ENCODE data around the gene SPSB4.

The SPSB4 gene

DNA sequence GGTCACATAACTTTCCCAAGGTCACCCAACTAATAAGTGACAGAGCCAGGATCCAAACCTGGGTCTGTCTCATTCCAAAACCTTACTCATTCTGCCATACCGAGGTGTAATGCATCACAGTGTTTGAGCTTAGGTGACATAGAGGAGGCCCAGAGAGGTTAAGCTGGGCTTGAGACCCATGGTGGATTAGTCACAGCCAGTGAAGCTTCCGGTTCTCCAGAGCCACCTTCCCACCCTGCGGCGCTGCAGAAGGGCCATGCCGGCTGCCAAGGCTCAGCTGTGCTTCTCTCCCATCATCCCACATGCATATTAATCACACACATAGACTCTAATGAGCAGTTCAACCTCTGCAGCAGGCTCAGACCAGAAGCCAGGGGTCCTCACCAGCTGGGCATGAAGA, 42.2 kb downstream of the SPSB4 start:
- no peaks in the 10 kb centered on the region for H3K9me3 ChIP-seq (ENCODE audit: insufficient read depth, low read length)
- no peak overlapping the region for H3K9ac ChIP-seq (ENCODE audit: low read length)
- H3K36me3 ChIP-seq (ENCODE audit: low read length), result no peaks in the 10 kb centered on the region
- H3K27me3 ChIP-seq (ENCODE audit: low read length), result no peaks in the 10 kb centered on the region
- TF ChIP-seq EZH2phosphoT487 (conservative IDR thresholded peaks at IDR 0.05; ENCODE audit: low read length), result no peak
- TF ChIP-seq, protein P1, sequence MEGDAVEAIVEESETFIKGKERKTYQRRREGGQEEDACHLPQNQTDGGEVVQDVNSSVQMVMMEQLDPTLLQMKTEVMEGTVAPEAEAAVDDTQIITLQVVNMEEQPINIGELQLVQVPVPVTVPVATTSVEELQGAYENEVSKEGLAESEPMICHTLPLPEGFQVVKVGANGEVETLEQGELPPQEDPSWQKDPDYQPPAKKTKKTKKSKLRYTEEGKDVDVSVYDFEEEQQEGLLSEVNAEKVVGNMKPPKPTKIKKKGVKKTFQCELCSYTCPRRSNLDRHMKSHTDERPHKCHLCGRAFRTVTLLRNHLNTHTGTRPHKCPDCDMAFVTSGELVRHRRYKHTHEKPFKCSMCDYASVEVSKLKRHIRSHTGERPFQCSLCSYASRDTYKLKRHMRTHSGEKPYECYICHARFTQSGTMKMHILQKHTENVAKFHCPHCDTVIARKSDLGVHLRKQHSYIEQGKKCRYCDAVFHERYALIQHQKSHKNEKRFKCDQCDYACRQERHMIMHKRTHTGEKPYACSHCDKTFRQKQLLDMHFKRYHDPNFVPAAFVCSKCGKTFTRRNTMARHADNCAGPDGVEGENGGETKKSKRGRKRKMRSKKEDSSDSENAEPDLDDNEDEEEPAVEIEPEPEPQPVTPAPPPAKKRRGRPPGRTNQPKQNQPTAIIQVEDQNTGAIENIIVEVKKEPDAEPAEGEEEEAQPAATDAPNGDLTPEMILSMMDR (IDR thresholded peaks at IDR 0.05; ENCODE audit: insufficient read depth, low read length, poor library complexity, severe bottlenecking), result no peak
- no peak overlapping the region for H3K27ac ChIP-seq (ENCODE audit: low read depth, low read length)
- no peaks in the 10 kb centered on the region for H3F3A ChIP-seq (ENCODE audit: insufficient read depth)
- H3K9me2 ChIP-seq (replicated peaks; ENCODE audit: insufficient read depth, low read length), result no peaks in the 10 kb centered on the region
- H3K79me2 ChIP-seq (ENCODE audit: insufficient read depth, low read length), result no peaks in the 10 kb centered on the region
- H3K4me2 ChIP-seq (ENCODE audit: low read depth, low read length, poor library complexity, severe bottlenecking), result no peak overlapping the region
- no peak overlapping the region for H3K4me3 ChIP-seq (ENCODE audit: insufficient read depth, low read length, poor library complexity, severe bottlenecking)
- H4K20me1 ChIP-seq (ENCODE audit: low read depth, low read length), result no peaks in the 10 kb centered on the region
- H2AFZ ChIP-seq (ENCODE audit: low read depth, low read length, severe bottlenecking), result no peak overlapping the region

DNA sequence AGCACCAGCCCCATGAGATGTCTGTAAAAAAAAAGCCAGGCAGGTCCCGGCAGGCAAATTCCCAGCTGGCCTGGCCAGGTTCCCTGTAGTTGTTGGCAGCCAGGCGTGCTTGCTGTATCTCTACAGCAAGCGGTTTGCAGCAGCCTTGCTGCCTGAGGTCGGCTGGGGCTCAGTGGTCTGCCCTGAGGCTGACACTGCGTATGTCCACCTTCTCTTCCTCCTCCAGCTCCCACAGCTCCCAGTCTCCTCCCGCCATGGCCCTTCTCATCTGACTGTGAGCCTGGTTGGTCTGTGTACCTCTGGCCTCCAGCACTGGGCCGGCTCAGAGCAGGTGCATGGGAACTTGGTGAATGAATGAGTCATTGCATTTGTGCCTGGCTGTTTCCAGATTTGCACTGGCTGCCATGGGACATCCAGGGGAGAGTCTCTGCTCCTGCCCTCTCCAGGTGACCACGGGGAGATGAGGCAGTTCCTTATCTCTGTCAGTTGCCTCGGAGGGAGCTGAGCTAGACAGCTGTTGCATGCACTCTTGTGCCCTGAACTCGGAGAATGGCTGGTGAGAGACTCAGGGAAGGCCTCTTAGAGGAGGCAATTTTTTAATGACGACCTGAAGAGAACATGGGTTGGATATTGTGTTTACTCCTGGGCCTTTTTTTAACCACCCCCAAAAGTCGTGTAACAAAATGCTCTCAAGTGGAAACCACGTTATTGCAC, 43.0 kb downstream of the SPSB4 start:
- no peak overlapping the region for H3K4me2 ChIP-seq (ENCODE audit: low read depth, low read length, poor library complexity, severe bottlenecking)
- H4K20me1 ChIP-seq (ENCODE audit: low read depth, low read length), result no peaks in the 10 kb centered on the region
- no peaks in the 10 kb centered on the region for H3K27me3 ChIP-seq (ENCODE audit: low read length)
- no peaks in the 10 kb centered on the region for H3K36me3 ChIP-seq (ENCODE audit: low read length)
- no peak overlapping the region for H2AFZ ChIP-seq (ENCODE audit: low read depth, low read length, severe bottlenecking)
- H3K9ac ChIP-seq (ENCODE audit: low read length), result no peak overlapping the region
- H3K9me2 ChIP-seq (replicated peaks; ENCODE audit: insufficient read depth, low read length), result no peaks in the 10 kb centered on the region
- H3K79me2 ChIP-seq (ENCODE audit: insufficient read depth, low read length), result no peaks in the 10 kb centered on the region
- no peak overlapping the region for H3K27ac ChIP-seq (ENCODE audit: low read depth, low read length)
- no peaks in the 10 kb centered on the region for H3K9me3 ChIP-seq (ENCODE audit: insufficient read depth, low read length)
- TF ChIP-seq EZH2phosphoT487 (conservative IDR thresholded peaks at IDR 0.05; ENCODE audit: low read length), result no peak
- TF ChIP-seq, protein P1 (IDR thresholded peaks at IDR 0.05; ENCODE audit: insufficient read depth, low read length, poor library complexity, severe bottlenecking), result no peak
- no peak overlapping the region for H3K4me3 ChIP-seq (ENCODE audit: insufficient read depth, low read length, poor library complexity, severe bottlenecking)
- no peaks in the 10 kb centered on the region for H3F3A ChIP-seq (ENCODE audit: insufficient read depth)

DNA sequence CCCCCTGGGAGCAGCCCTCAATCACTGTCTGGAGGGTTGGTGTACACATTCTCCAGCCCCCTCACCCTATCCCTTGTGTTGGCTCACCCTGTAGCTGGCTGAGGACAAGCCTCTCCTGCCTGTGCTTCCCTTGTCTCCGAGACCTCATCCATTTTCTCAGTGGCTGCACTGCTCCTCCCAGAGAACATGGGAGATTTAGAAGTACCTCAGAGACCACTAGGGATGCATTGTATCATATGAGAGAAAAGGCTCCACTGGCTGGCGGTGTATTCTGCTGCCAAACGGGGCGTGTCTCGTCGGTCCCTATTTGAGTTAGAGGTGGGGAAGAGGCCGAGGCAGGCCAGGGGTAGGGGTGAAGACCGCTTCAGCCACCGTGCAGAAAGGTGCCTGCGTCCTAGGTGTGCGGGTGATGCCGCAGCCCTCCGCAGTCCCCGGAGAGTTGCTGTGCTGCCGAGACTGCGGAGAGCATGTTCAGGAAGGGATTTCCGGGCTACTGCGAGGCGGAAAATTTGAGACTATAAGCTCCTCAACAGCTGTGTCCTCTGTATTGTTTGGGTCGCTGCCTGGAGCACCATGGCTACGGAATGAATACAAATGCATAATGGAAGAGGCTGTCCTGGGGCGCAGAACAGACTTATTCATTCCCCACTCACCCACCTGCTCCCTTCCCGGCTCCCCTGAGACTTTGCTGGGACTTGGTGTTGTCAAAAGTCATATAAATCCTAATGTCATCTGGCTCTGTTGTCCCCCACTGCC, 43.8 kb downstream of the SPSB4 start:
- no peak overlapping the region for H2AFZ ChIP-seq (ENCODE audit: low read depth, low read length, severe bottlenecking)
- no peaks in the 10 kb centered on the region for H3K9me2 ChIP-seq (replicated peaks; ENCODE audit: insufficient read depth, low read length)
- H3K9ac ChIP-seq (ENCODE audit: low read length), result no peak overlapping the region
- H3K4me2 ChIP-seq (ENCODE audit: low read depth, low read length, poor library complexity, severe bottlenecking), result no peak overlapping the region
- no peak for TF ChIP-seq EZH2phosphoT487 (conservative IDR thresholded peaks at IDR 0.05; ENCODE audit: low read length)
- TF ChIP-seq, protein P1 (IDR thresholded peaks at IDR 0.05; ENCODE audit: insufficient read depth, low read length, poor library complexity, severe bottlenecking), result no peak
- H4K20me1 ChIP-seq (ENCODE audit: low read depth, low read length), result no peaks in the 10 kb centered on the region
- no peaks in the 10 kb centered on the region for H3K9me3 ChIP-seq (ENCODE audit: insufficient read depth, low read length)
- no peaks in the 10 kb centered on the region for H3K36me3 ChIP-seq (ENCODE audit: low read length)
- H3F3A ChIP-seq (ENCODE audit: insufficient read depth), result no peaks in the 10 kb centered on the region
- H3K79me2 ChIP-seq (ENCODE audit: insufficient read depth, low read length), result no peaks in the 10 kb centered on the region
- H3K27me3 ChIP-seq (ENCODE audit: low read length), result no peaks in the 10 kb centered on the region
- no peak overlapping the region for H3K27ac ChIP-seq (ENCODE audit: low read depth, low read length)
- no peak overlapping the region for H3K4me3 ChIP-seq (ENCODE audit: insufficient read depth, low read length, poor library complexity, severe bottlenecking)
